ENCODE results near the gene NACA2.
"Not testable (repeated sequence)": the region's sequence is repeated elsewhere in the genome, so short reads cannot be mapped to it uniquely, and the experiment has no call there.

Gene NACA2

GRCh38 chr17:61575352-61575975 is 15.6 kb downstream of the NACA2 start:
- Histone ChIP-seq H4K20me1 (ENCODE audit: insufficient read depth, low read length) (no peaks in the 10 kb centered on the region), H3K79me2 (ENCODE audit: insufficient read depth, low read length) (no peaks in the 10 kb centered on the region), H2AFZ (ENCODE audit: low read length) (no peak overlapping the region), H3K9ac (ENCODE audit: low read length) (no peak overlapping the region), H3K9me3 (ENCODE audit: low read length) (peaks cover 4% of the 10 kb centered on the region; the same call in 1 of the 2 replicates), H3K27ac (ENCODE audit: low read depth, low read length, poor library complexity, severe bottlenecking) (no peak overlapping the region), H3K4me3 (ENCODE audit: low read depth, low read length, poor library complexity, severe bottlenecking) (no peak overlapping the region), H3K9me2 (ENCODE audit: low read depth, low read length) (no peaks in the 10 kb centered on the region), H3F3A (ENCODE audit: insufficient read depth, low read length) (no peaks in the 10 kb centered on the region), H3K27me3 (ENCODE audit: insufficient read depth, low read length) (peaks cover 7% of the 10 kb centered on the region), H3K4me2 (ENCODE audit: low read length) (no peak overlapping the region), H3K36me3 (ENCODE audit: insufficient read depth, low read length) (no peaks in the 10 kb centered on the region), H3K4me1 (ENCODE audit: insufficient read depth, low read length, severe bottlenecking) (no peaks in the 10 kb centered on the region)
- TF ChIP-seq CTCF (IDR thresholded peaks at IDR 0.05; ENCODE audit: low read length) (no peak), EZH2 (IDR thresholded peaks at IDR 0.05; ENCODE audit: borderline replicate concordance, low read length) (no peak)

DNA sequence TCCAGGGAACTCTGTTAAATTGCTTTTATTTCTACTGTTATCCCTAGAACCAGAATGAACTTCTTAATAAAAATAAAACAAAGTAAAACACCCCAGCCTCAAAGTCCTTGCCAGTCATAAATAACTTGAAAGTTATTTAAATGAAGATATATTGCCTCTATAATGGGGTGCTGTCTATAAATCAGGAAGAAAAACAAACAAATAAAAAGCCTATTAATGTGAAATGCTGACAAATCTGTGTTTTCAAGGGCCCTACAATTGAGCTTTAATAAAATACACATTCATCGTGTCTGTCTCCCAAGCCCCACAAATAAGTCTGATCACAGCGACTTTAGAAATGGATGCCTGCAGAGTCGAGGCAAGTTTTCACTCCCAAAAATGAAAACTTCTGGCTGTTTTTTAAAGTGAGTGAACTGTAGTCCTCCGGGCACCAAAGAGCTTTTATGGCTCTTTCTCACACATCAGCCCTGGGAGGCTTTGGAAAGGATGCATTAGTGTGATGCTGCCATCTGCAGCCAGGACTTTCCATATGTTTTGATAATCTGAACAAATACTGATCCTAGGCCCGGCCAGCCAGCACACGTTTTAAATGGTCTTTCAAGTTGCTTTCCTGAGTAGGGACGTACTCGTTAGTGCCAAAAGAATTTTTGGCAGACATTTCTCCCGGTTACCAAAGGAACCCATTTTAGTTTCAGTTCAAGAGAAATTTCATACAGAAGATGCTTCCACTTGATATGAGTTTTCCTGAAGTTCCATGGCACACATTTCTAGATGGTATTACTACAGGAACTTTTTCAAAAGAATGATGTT is 16.3 kb downstream of the NACA2 start:
- no peak overlapping the region for H3K27ac ChIP-seq (ENCODE audit: low read depth, low read length, poor library complexity, severe bottlenecking)

GRCh38 chr17:61572547-61572946 is 18.5 kb downstream of the NACA2 start:
- not testable (repeated sequence) for H3K27me3 ChIP-seq (ENCODE audit: insufficient read depth, low read length); H3K36me3 ChIP-seq (ENCODE audit: insufficient read depth, low read length); H2AFZ ChIP-seq (ENCODE audit: low read length)

More for the DNA sequence above, 16.3 kb downstream of the NACA2 start:
- no peaks in the 10 kb centered on the region for H3K4me1 ChIP-seq (ENCODE audit: insufficient read depth, low read length, severe bottlenecking)
- no peaks in the 10 kb centered on the region for H3K9me2 ChIP-seq (ENCODE audit: low read depth, low read length)
- H3K36me3 ChIP-seq (ENCODE audit: insufficient read depth, low read length) = no peaks in the 10 kb centered on the region
- no peak overlapping the region for H2AFZ ChIP-seq (ENCODE audit: low read length)
- no peak overlapping the region for H3K9ac ChIP-seq (ENCODE audit: low read length)
- H3K9me3 ChIP-seq (ENCODE audit: low read length) = peaks cover 4% of the 10 kb centered on the region; the same call in 1 of the 2 replicates
- no peak overlapping the region for H3K4me2 ChIP-seq (ENCODE audit: low read length)
- H3K79me2 ChIP-seq (ENCODE audit: insufficient read depth, low read length) = no peaks in the 10 kb centered on the region
- no peaks in the 10 kb centered on the region for H3F3A ChIP-seq (ENCODE audit: insufficient read depth, low read length)
- H4K20me1 ChIP-seq (ENCODE audit: insufficient read depth, low read length) = no peaks in the 10 kb centered on the region
- no peak for TF ChIP-seq EZH2 (IDR thresholded peaks at IDR 0.05; ENCODE audit: borderline replicate concordance, low read length)
- peak; percentile 12; the same call in 1 of the 2 replicates for TF ChIP-seq CTCF (IDR thresholded peaks at IDR 0.05; ENCODE audit: low read length)
- H3K27me3 ChIP-seq (ENCODE audit: insufficient read depth, low read length) = peaks cover 7% of the 10 kb centered on the region
- no peak overlapping the region for H3K4me3 ChIP-seq (ENCODE audit: low read depth, low read length, poor library complexity, severe bottlenecking)

More at GRCh38 chr17:61572547-61572946, 18.5 kb downstream of the NACA2 start:
- H3K9me2 ChIP-seq (ENCODE audit: low read depth, low read length); H3K4me2 ChIP-seq (ENCODE audit: low read length); H3K9ac ChIP-seq (ENCODE audit: low read length); H3K9me3 ChIP-seq (ENCODE audit: low read length); H3K27ac ChIP-seq (ENCODE audit: low read depth, low read length, poor library complexity, severe bottlenecking); H3K4me3 ChIP-seq (ENCODE audit: low read depth, low read length, poor library complexity, severe bottlenecking); H3F3A ChIP-seq (ENCODE audit: insufficient read depth, low read length); H3K4me1 ChIP-seq (ENCODE audit: insufficient read depth, low read length, severe bottlenecking); H3K79me2 ChIP-seq (ENCODE audit: insufficient read depth, low read length); H4K20me1 ChIP-seq (ENCODE audit: insufficient read depth, low read length): not testable (repeated sequence)

All from OCI-LY1 (cell line).